HFFc6 (cell line): ENCODE results near the gene VANGL1. TPM values are rescaled to one million over a fixed set of nuclear protein-coding genes. Genes with fewer than 3 reads are reported as not detected.
A peak's percentile ranks its signal among the peaks of the same experiment; 100 is the strongest.

Source experiments
- DNase-seq: peaks from one replicate; pipeline ENCODE4 v3.0.0-alpha.2; 2018
- H3K27ac Mint-ChIP-seq: 2 replicates; pipeline ENCODE4 v1.8.0; 2020; ENCODE audit warnings: mild to moderate bottlenecking, mixed read lengths
- H3K27me3 Mint-ChIP-seq: 2 replicates; pipeline ENCODE4 v1.8.0; 2021; ENCODE audit warnings: mild to moderate bottlenecking, moderate library complexity, mixed read lengths; ENCODE audit not compliant: insufficient read depth
- H3K36me3 Mint-ChIP-seq: 2 replicates; pipeline ENCODE4 v1.8.0; 2021; ENCODE audit warnings: low read depth, mixed read lengths
- H3K4me1 Mint-ChIP-seq: 2 replicates; pipeline ENCODE4 v1.8.0; 2020; ENCODE audit warnings: low read depth, mixed read lengths
- H3K4me3 Mint-ChIP-seq: 2 replicates; pipeline ENCODE4 v1.8.0; 2020; ENCODE audit warnings: mild to moderate bottlenecking, moderate library complexity, mixed read lengths
- H3K9me3 Mint-ChIP-seq: 2 replicates; pipeline ENCODE4 v1.8.0; 2020; ENCODE audit warnings: mild to moderate bottlenecking, mixed read lengths
- long read RNA-seq: library from polyadenylated mRNA; unstranded; transcript quantifications from one replicate; pipeline ENCODE4 v2.0.0, GENCODE V29; 2019
- total RNA-seq, 6 experiments: library from RNA; stranded (reverse); fragmentation: NEBNext Ultra II Directional; extraction: Animal tissue kit (Norgen Biotek cat#: 25700); gene quantifications; 2 replicates in 1 of 6; 3 replicates in 5 of 6; pipeline ENCODE4 v1.2.3, GENCODE V29; 2021
- TF ChIP-seq, protein P1 (sequence below): fragments of 200-600 bp; sonication (generic); IDR thresholded peaks from 2 replicates; pipeline ENCODE4 v1.5.0; 2021; ENCODE audit warnings: antibody characterized with exemption, mild to moderate bottlenecking

VANGL1 gene
- 10 to 100 TPM; 14.7 to 20.6 (median 18.5) TPM for total RNA-seq
- long read RNA-seq, full-length matches to known transcripts = 12 of 26 reads
- long read RNA-seq, partial matches to known transcripts = 6 of 26 reads
- long read RNA-seq, other reads (novel, unspliced or antisense) = 8 of 26 reads

GRCh38 chr1:115641762-115642167 lies at the start of gene VANGL1:
VANGL1 (plus strand) TSS chr1:115641970; CDS start chr1:115651414, 9,444 bp downstream.
- TF ChIP-seq, protein P1, sequence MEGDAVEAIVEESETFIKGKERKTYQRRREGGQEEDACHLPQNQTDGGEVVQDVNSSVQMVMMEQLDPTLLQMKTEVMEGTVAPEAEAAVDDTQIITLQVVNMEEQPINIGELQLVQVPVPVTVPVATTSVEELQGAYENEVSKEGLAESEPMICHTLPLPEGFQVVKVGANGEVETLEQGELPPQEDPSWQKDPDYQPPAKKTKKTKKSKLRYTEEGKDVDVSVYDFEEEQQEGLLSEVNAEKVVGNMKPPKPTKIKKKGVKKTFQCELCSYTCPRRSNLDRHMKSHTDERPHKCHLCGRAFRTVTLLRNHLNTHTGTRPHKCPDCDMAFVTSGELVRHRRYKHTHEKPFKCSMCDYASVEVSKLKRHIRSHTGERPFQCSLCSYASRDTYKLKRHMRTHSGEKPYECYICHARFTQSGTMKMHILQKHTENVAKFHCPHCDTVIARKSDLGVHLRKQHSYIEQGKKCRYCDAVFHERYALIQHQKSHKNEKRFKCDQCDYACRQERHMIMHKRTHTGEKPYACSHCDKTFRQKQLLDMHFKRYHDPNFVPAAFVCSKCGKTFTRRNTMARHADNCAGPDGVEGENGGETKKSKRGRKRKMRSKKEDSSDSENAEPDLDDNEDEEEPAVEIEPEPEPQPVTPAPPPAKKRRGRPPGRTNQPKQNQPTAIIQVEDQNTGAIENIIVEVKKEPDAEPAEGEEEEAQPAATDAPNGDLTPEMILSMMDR = no peak

DNA sequence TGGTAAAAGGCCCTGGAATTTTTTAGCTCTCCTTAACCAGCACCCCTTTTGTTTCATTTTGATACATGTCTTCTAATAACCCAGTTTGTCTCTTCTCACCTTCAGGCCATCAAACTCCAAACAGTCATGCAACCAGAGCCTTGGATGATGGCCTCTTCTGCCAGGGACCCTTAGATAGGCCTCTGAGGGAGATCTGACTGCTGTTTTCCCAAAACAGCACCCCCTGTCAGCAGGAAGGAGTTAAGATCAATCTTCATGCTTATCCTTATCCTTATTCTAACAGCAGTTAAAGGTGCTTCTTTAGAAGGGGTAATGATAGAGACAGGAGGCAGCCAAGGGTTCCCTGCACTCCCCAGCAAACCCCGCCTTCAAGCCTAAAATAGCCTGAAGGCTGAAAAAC lies 49.5 kb upstream of the VANGL1 start:
- peaks cover 25% of the 10 kb centered on the region for H3K4me1 Mint-ChIP-seq
- no peaks in the 10 kb centered on the region; the same call in 1 of the 2 replicates for H3K27me3 Mint-ChIP-seq
- TF ChIP-seq, protein P1 = 0 out of 2 replicates have a peak, but pooled peaks have one; percentile 22
- DNase-seq = no peak
- H3K36me3 Mint-ChIP-seq = peaks cover 38% of the 10 kb centered on the region
- peaks cover 38% of the 10 kb centered on the region for H3K9me3 Mint-ChIP-seq
- no peak overlapping the region for H3K4me3 Mint-ChIP-seq
- H3K27ac Mint-ChIP-seq = no peak overlapping the region

More at GRCh38 chr1:115641762-115642167, at the start of gene VANGL1:
- peak; percentile 50 for DNase-seq
- Mint-ChIP-seq H3K27ac (peak within 1 kb of the TSS; percentile 73), H3K27me3 (peaks cover 19% of the 10 kb centered on the region), H3K9me3 (peaks cover 11% of the 10 kb centered on the region), H3K36me3 (peaks cover 6% of the 10 kb centered on the region), H3K4me1 (peaks cover 13% of the 10 kb centered on the region), H3K4me3 (peak within 1 kb of the TSS; percentile 94)

GRCh38 chr1:115593365-115594259 lies 48.2 kb upstream of the VANGL1 start:
- TF ChIP-seq, protein P1 = no peak
- no peak overlapping the region for H3K27ac Mint-ChIP-seq
- peaks cover 27% of the 10 kb centered on the region for H3K36me3 Mint-ChIP-seq
- H3K27me3 Mint-ChIP-seq = no peaks in the 10 kb centered on the region; the same call in 1 of the 2 replicates
- H3K4me1 Mint-ChIP-seq = peaks cover 39% of the 10 kb centered on the region
- peaks cover 25% of the 10 kb centered on the region for H3K9me3 Mint-ChIP-seq
- no peak for DNase-seq
- no peak overlapping the region for H3K4me3 Mint-ChIP-seq

- Mint-ChIP-seq H3K36me3 (peaks cover 19% of the 10 kb centered on the region), H3K27me3 (no peaks in the 10 kb centered on the region; the same call in 1 of the 2 replicates), H3K27ac (peak overlapping the region; percentile 89; the same call in 1 of the 2 replicates), H3K4me3 (no peak overlapping the region), H3K4me1 (peaks cover 41% of the 10 kb centered on the region), H3K9me3 (peaks cover 16% of the 10 kb centered on the region)
- TF ChIP-seq, protein P1 = no peak
- DNase-seq = no peak
Observed at GRCh38 chr1:115594600-115594999, 47.2 kb upstream of the VANGL1 start.

- H3K27ac Mint-ChIP-seq = peak overlapping the region; percentile 89
Observed at GRCh38 chr1:115595279-115596079, 46.3 kb upstream of the VANGL1 start.

More at GRCh38 chr1:115595279-115596079, 46.3 kb upstream of the VANGL1 start:
- TF ChIP-seq, protein P1 = peak; percentile 98
- peaks cover 41% of the 10 kb centered on the region for H3K4me1 Mint-ChIP-seq
- H3K4me3 Mint-ChIP-seq = peak overlapping the region; percentile 65; the same call in 1 of the 2 replicates
- peak; percentile 96 for DNase-seq
- peaks cover 14% of the 10 kb centered on the region; the same call in 1 of the 2 replicates for H3K36me3 Mint-ChIP-seq
- H3K9me3 Mint-ChIP-seq = peaks cover 9% of the 10 kb centered on the region; the same call in 1 of the 2 replicates
- no peaks in the 10 kb centered on the region; the same call in 1 of the 2 replicates for H3K27me3 Mint-ChIP-seq
